SK-N-SH treated with all-trans-retinoic acid at 6 μM for 48 hours (cell line): ENCODE measurements around the gene RNF144A.

Experiments used
- ARNTL ChIP-seq: fragments of 450-650 bp; formaldehyde crosslinking; IDR thresholded peaks from 2 replicates; pipeline ENCODE4 v1.5.0; 2020; ENCODE audit warnings: low read depth, mild to moderate bottlenecking, moderate library complexity, borderline replicate concordance
- POU6F1 ChIP-seq: fragments of 250-450 bp; sonication (Bioruptor Pico); IDR thresholded peaks from 2 replicates; pipeline ENCODE4 v1.8.0; 2021; ENCODE audit warnings: low read depth, mild to moderate bottlenecking, moderate library complexity, borderline replicate concordance

- TF ChIP-seq ARNTL (CRISPR knock-in tag) (peak; percentile 54; the same call in 1 of the 2 replicates), POU6F1 (no peak)
Measured at GRCh38 chr2:7007846-7008741, 90.9 kb downstream of the RNF144A start.
